Lung (tissue), 12 donors: ENCODE results near the gene IFT122. TPM values are rescaled to one million over a fixed set of nuclear protein-coding genes. Genes with fewer than 3 reads are reported as not detected.
A peak's percentile ranks its signal among the peaks of the same experiment; 100 is the strongest.

Source experiments
- ATAC-seq: fragments of 200-7000 bp; cut with Tn5 transposase; one replicate; pipeline ENCODE4 v1.9.1; 2020; ENCODE audit warnings: moderate number of reproducible peaks; ENCODE audit not compliant: insufficient read depth, low FRiP score
- DNase-seq, 3 donors: peaks; one replicate each; pipeline ENCODE4 v3.0.0-alpha.2; 2013 to 2017
- H3K27ac ChIP-seq, 2 donors: one replicate each; pipeline ENCODE4 v1.5.1; 2013; ENCODE audit warnings: mild to moderate bottlenecking in 2 of 2, moderate library complexity in 2 of 2, control low read depth in 1 of 2, inconsistent platforms in 1 of 2, low read depth in 1 of 2, low read length in 1 of 2
- H3K27me3 ChIP-seq, 3 donors: one replicate each; pipeline ENCODE4 v1.5.1; 2013; ENCODE audit warnings: low read length in 2 of 3; ENCODE audit not compliant: control insufficient read depth in 3 of 3, insufficient read depth in 3 of 3
- H3K36me3 ChIP-seq, 4 donors: one replicate each; pipeline ENCODE4 v1.5.1; 2013; ENCODE audit warnings: low read length in 4 of 4, mild to moderate bottlenecking in 1 of 4, moderate library complexity in 1 of 4; ENCODE audit not compliant: control insufficient read depth in 4 of 4, insufficient read depth in 4 of 4
- H3K4me1 ChIP-seq, 5 donors: one replicate each; pipeline ENCODE4 v1.5.1; 2013; ENCODE audit warnings: low read length in 5 of 5, mild to moderate bottlenecking in 2 of 5, moderate library complexity in 1 of 5; ENCODE audit not compliant: control insufficient read depth in 5 of 5, insufficient read depth in 5 of 5
- H3K4me3 ChIP-seq: one replicate; pipeline ENCODE4 v1.5.1; 2013; ENCODE audit warnings: mild to moderate bottlenecking, control low read depth, moderate library complexity
- H3K9ac ChIP-seq, 2 donors: one replicate each; pipeline ENCODE4 v1.5.1; 2013; ENCODE audit warnings: low read length in 2 of 2, control low read depth in 1 of 2; ENCODE audit not compliant: insufficient read depth in 1 of 2
- H3K9me3 ChIP-seq, 4 donors: one replicate each; pipeline ENCODE4 v1.5.1; 2013; ENCODE audit warnings: low read length in 3 of 4, mild to moderate bottlenecking in 1 of 4, moderate library complexity in 1 of 4; ENCODE audit not compliant: control insufficient read depth in 4 of 4, insufficient read depth in 3 of 4
- WGBS, 2 donors: extraction: QIAGEN DNeasy Blood & Tissue Kit; methylation state at CpG; one replicate each; pipeline ENCODE4 v1.1.7; 2013; 5-methylcytosine and 5-hydroxymethylcytosine counted together
- polyA plus RNA-seq, 2 donors: library from polyadenylated mRNA; stranded (reverse); fragments of 200-250 nt; gene quantifications; one replicate each; pipeline ENCODE4 v1.2.1, GENCODE V29; 2013
- total RNA-seq, 2 donors: library from RNA; depleted of rRNA in 1 of 2; stranded (reverse); fragments of >200 nt in 1 of 2; gene quantifications; one replicate each; pipeline ENCODE4 v1.2.1, GENCODE V29; 2014 to 2021
- TF ChIP-seq, protein P1 (sequence below): IDR thresholded peaks from 2 replicates; pipeline ENCODE4 v1.5.1; 2012; ENCODE audit warnings: mild to moderate bottlenecking; ENCODE audit errors: control extremely low read depth, extremely low read depth
- donor health status: control.
- donor health status: control.
- donor health status: Bipolar disorder and iron deficiency.
- donor health status: healthy.
- donor health status: DM: yes; HTN: yes; CAD: no.

The IFT122 gene
- total and polyA plus RNA-seq, 4 donors, result 11.0 to 65.7 (median 31.7) TPM

DNA sequence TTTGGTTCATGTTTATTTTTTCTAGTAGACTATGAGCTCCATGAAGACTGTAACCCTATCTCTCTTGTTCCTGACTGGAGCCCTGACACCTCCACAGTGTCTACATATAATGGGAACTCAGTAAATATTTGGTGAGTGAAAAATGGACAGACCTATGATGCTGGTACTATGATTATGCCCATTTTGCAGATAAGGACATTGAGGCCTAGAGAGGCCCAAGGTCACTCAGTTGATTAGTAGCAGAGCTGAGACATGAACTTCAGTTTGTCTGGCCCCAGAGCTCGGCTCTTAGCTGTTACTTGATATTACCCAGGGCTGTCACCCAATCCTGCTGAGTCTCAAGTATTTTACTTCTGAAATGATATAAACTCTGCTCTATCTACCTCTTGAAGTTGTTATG lies 17.1 kb upstream of the IFT122 start:
- no peak for DNase-seq
- no peak overlapping the region for H3K4me3 ChIP-seq
- no peaks in the 10 kb centered on the region for H3K9me3 ChIP-seq
- peaks cover 0 to 4% (median 3%) of the 10 kb centered on the region in 5 donors for H3K4me1 ChIP-seq
- WGBS, 2 donors, result 92 to 100% methylated on average over 1 of the region's 1 CpG
- ATAC-seq, result no peak
- no peak overlapping the region for H3K9ac ChIP-seq
- no peaks in the 10 kb centered on the region for H3K36me3 ChIP-seq
- no peaks in the 10 kb centered on the region for H3K27me3 ChIP-seq
- TF ChIP-seq, protein P1, sequence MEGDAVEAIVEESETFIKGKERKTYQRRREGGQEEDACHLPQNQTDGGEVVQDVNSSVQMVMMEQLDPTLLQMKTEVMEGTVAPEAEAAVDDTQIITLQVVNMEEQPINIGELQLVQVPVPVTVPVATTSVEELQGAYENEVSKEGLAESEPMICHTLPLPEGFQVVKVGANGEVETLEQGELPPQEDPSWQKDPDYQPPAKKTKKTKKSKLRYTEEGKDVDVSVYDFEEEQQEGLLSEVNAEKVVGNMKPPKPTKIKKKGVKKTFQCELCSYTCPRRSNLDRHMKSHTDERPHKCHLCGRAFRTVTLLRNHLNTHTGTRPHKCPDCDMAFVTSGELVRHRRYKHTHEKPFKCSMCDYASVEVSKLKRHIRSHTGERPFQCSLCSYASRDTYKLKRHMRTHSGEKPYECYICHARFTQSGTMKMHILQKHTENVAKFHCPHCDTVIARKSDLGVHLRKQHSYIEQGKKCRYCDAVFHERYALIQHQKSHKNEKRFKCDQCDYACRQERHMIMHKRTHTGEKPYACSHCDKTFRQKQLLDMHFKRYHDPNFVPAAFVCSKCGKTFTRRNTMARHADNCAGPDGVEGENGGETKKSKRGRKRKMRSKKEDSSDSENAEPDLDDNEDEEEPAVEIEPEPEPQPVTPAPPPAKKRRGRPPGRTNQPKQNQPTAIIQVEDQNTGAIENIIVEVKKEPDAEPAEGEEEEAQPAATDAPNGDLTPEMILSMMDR, result no peak
- no peak overlapping the region for H3K27ac ChIP-seq

DNA sequence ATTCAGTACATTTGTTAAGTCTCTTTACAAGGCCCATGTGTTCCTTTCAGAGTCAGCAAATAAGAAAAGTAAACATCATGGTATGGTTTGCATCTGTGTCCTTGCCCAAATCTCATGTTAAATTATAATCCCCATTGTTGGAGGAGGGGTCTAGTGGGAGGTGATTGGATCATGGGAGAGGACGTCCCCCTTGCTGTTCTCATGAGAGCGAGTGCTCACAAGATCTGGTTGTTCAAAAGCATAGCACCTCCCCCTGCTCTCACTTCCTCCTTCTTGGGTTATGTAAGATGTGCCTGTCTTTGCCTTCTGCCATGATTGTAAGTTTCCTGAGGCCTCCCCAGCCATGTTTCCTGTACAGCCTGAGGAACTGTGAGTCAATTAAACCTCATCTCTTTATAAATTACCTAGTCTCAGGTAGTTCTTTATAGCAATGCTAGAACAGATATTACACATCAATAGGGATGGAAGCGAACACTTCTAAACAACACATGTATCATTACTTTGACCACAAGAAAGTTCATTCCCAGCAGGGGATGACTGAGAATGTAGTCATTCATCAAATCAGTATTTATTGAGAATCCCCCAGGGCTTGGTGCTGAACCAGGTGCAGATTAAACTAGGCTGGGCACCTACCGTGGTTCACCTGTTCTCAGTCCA lies 15.7 kb upstream of the IFT122 start:
- Histone ChIP-seq H3K9ac (no peak overlapping the region), H3K27ac (no peak overlapping the region), H3K36me3 (no peaks in the 10 kb centered on the region), H3K27me3 (no peaks in the 10 kb centered on the region), H3K4me1 (peaks cover 0 to 12% (median 5%) of the 10 kb centered on the region in 5 donors), H3K9me3 (no peaks in the 10 kb centered on the region), H3K4me3 (no peak overlapping the region)
- peak in 1 of 3 donors; percentile 28 for DNase-seq
- ATAC-seq, result no peak
- TF ChIP-seq, protein P1, result no peak
- 68 to 69% methylated on average over 4 of the region's 4 CpGs for WGBS, 2 donors

DNA sequence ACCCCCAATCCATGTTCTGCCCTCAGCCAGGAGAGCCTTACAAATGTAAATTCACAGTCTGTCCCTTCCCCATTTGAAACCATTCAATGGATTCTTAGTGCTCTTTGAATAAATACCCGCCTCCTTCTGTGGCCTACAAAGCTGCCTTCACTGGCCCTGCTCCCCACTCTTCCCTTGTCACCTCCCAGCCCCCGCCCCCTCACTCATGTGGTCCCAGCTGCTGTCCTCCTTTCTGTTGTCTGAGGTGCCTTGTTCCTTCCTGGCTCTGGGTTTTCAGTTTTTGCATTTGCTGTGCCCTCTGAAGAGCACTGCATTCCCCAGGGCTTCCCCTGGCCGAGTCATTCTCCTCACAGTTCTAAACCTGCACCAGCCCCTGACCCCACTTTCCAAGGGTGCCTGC lies 14.8 kb upstream of the IFT122 start:
- Histone ChIP-seq H3K36me3 (peaks cover 0 to 3% (median 0%) of the 10 kb centered on the region in 4 donors), H3K27ac (no peak overlapping the region), H3K4me3 (no peak overlapping the region), H3K9ac (no peak overlapping the region), H3K4me1 (peaks cover 0 to 12% (median 5%) of the 10 kb centered on the region in 5 donors), H3K9me3 (no peaks in the 10 kb centered on the region), H3K27me3 (no peaks in the 10 kb centered on the region)
- no peak for ATAC-seq
- TF ChIP-seq, protein P1, result no peak
- no peak for DNase-seq
- WGBS, 2 donors, result 87 to 89% methylated on average over 3 of the region's 3 CpGs

DNA sequence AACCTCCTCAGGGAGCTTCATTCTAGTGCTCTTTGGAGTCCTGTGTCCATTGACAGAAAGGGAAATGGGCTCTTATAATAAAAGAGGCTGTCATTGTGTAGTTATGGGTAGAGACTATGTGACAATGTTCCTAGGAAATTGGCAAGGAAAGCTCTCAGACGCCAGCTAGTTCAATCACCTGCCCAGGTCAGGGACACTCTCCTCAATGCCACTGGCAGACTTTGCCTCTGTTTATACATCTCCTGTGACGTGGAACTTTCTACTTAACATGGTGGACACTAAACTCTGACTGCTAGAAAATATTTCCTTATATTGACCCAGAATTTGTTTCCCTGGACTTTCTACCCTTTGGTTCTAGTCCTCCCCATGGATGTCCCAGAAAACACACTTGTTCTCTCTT lies 14.4 kb upstream of the IFT122 start:
- no peaks in the 10 kb centered on the region for H3K27me3 ChIP-seq
- ATAC-seq, result no peak

More for the DNA sequence above, 14.4 kb upstream of the IFT122 start:
- Histone ChIP-seq H3K4me3 (no peak overlapping the region), H3K9ac (no peak overlapping the region), H3K9me3 (no peaks in the 10 kb centered on the region), H3K4me1 (peaks cover 0 to 12% (median 5%) of the 10 kb centered on the region in 5 donors), H3K36me3 (peaks cover 0 to 3% (median 1%) of the 10 kb centered on the region in 4 donors), H3K27ac (no peak overlapping the region)
- TF ChIP-seq, protein P1, result no peak
- DNase-seq, result no peak
- 90 to 93% methylated on average over 2 of the region's 2 CpGs for WGBS, 2 donors
